Stimulated activated CD4-positive, alpha-beta T cell treated with anti-CD3 and anti-CD28 coated beads, Interleukin-2, amount 100 ng/mL, for 4 hours (primary cell): Measurements from ENCODE around the gene NT5C1A.

ENCODE experiments used
- DNase-seq: peaks from one replicate; pipeline ENCODE4 v3.0.0-alpha.2; 2020; ENCODE audit warnings: low read depth

NT5C1A gene

DNA sequence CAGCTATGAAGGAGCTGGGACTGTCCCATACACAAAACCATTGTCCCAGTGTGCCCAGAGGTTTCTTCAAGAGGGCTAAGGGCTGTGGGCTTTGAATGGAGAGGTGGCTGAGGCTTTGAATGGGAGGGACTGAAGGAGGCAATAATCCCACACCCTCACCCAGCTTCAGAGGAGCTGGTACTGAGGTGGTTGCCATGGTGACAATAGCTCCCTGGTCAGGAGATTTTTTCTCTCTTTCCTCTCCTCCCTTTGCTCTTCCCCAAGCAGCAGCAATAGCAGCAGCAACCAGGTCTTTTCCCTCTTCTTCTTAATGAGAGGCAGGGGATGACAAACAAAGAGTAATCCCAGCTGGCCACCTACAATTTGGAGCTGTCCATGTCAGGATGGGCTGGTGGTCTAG, 17.7 kb upstream of the NT5C1A start:
- no peak for DNase-seq

DNA sequence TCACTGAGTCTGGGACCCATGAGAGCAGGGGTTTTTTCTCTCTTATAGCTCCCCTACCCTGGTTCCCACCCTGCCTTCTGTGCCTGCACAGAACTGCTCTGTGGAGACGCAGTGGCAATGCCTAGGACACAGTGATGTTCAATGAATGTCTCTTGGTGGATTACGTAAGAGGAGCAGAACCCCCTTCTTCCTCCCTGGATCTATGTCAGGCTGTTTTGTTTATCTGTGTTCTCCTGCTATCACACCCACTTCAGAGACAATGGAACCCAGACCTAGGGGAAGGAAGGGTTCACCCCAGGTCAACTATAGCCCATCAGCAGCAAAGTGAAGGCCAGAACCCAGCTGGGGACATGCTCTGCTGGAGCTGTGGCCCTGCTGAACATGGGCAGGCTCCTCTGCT, 17.3 kb upstream of the NT5C1A start:
- DNase-seq = no peak

DNA sequence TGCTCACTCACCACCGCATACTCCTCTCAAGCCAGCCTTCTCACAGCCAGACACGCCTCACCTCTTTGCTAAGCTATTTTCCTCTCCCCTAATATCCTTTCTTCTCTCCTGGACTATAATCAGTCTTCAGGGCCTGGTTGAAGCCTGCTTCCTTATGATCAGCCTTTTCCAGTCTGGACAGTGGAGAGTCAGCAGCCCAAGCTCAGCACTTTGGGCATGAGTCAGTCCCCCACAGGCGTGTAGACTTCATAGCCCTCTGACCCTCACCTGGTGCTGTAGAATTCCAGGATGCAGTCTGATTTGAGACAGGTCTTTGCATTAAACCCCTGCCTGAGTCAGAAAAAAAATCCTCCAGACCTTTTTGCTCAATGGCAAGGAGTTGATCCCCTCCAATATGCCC, 16.8 kb upstream of the NT5C1A start:
- DNase-seq = no peak

DNA sequence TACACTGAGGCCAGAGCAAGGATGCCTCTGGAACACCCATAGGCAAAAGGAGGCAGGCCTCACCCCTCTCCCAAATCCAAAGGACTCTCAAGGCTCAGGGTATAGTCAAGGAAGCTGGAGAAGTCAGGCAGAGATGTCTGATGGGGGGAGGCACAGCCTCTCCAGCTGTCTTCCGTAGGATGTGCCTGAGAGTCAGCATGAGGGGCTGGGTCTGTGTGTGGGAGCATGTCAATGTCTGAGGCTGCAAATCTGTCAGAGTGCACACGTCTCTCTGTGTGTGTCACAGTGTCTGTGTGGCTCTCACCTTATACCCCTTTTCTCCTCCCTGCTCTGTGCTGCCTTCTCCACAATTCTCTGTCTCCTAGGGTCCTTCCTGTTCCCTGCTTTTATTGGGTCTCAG, 15.3 kb upstream of the NT5C1A start:
- no peak for DNase-seq

DNA sequence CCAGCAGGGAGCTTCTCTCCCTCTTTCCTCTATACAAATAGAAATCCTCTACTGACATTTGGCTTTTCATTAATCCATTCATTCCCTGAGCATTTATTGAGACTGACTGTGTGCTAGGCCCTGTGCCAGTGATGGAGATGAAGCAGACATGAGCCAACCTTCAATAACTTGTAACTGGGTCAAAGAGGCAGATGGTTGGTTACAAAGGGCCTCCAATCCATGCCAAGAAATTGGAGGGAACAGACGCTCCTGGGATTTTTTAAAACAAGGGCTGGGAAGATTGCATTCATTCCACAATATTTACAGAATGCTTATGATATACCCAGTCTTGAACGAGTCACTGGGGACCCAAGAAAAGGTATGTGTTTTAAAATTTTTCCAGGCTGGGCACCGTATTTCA, 13.2 kb upstream of the NT5C1A start:
- DNase-seq = no peak

DNA sequence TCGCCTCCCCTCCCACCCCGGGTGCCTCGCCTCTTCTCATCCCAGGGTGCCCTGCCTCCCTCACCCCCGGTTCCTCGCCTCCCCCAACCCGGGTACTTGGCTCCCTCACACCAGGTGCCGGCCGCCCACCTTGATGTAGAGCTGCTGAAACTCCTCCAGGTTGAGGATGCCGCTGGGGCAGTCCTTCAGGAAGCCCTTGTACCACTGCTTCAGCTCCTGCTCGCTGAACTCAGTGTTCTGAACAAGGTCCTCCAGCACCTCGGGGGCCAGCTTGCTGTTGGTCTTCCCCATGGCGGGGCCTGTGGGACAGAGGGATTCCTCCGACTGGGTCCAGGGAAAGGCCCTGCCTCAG, 12.4 kb upstream of the NT5C1A start:
- DNase-seq = no peak

DNA sequence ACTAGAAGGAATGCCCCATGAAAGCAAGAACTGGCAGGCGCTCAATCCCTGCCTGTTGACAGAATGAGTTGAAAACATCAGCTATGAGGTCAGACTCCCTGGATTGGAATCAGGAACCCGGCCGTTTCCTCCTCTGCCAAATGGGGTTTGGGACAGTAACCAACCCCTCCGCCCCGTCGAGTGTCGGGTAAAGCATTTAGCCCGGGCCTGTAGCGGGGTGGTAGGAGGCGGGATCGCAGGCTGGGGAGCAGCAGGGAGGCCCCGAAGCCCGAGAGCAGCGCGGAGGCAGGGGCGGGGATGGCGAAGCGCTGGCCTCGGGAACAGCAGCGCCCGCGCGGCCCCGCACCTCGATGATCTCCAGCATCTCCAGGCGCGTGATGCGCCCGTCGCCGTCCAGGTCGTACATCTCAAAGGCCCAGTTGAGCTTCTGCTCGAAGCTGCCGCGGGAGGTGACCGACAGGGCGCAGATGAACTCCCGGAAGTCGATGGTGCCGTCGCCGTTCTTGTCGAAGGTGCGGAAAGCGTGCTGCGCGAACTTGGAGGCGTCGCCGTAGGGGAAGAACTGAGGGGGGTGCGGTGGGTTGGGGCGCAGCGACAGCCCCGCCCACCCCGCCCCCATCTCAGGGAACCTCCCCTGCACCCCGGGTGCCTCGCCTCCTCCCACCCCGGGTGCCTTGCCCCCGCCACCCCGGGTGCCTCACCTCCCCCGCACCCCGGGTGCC, 11.8 kb upstream of the NT5C1A start:
- DNase-seq = peak; percentile 33

DNA sequence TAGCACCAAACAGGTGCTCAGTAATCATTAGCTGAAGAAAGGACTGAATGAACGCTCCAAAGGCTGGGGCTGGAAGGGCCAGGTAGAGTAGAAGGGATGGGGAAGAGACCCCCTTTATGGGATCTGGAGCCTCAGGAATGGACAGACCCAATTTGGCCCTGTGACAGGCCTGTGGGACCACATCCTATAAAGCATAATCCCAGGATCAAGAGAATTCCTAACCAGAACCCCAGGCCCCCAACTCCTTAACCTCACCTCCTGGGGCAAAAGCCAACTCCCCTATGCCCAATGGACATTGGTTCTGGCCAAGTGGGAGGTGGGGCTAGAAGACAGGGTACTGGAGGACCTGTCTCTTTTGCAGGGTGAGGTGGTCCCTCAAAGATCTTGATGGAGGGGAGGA, 10.1 kb upstream of the NT5C1A start:
- DNase-seq = no peak

DNA sequence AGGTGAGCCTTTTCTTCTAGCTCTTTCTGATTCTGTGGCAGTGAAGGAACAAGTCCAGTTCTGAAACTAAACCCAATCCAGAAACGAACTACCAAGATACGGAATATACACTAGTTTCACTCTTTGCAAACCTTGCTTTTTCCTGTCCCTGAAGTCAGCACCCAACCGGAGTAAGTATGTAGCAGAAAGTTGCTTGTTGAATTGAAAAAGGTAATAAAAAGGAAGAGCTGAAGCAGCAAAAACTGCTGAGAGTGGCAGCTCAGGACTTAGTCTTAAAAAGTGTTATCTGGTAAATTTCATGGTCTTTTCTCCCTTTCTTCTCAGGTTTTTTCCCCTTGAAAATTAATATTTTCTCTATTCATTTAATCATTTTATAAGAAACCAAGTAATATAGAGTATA, 9.4 kb upstream of the NT5C1A start:
- DNase-seq = no peak

DNA sequence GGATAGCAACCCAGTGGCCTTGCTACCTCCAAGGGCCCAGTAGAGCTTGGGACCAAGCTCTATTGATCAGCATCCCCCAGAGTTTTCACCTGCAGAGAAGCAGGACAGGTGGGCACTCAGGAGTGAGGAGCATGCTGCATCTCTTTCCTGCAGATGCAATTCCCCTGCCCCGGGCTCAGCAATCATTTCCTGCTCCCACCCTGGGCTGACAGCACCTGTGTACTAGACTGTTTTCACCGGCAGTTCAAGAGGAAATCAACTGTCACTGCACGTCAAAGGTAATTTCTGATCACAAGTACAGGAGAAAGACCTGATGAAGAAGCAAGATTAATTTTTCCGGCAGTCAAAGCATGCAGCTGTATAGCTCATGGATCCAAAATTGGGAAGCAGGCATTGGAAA, 8.8 kb upstream of the NT5C1A start:
- no peak for DNase-seq

DNA sequence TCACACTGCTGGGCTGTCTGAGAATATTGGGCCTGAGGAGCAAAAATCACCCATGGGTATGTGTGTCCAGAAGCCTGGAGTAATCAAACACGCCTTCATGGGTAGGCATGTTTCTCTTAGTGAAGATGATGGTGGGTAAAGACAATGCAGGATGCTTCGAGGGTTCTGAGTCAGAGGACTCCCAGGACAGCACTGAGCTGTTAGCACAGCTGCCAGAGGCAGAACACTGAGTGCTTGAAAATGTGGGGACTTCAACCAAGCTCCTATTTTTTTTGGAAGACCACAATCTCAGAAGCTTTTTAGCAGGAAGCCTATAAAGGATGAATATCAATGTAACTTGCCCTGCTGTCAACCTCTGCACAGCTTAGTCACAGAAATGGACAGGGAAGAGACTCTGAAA, 7.9 kb upstream of the NT5C1A start:
- no peak for DNase-seq

DNA sequence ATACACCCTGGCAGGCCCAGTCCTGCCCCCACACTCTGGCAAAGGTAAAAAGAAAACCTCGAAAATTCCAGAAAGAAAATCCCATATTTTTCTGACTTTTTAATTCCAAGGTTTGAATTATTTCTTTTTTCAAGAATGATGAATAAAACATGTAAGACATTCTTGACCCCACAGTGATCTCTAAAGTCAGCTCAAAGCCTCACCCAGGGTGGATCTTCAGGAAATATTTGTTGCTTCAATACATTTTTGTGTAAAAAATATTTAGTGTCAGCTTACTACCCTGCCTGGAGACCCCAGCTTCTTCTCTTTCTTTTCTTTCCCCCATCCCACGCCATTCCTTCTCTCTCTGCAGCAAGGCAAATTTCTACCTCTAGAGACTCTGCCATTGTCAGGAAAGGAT, 7.0 kb upstream of the NT5C1A start:
- no peak for DNase-seq

DNA sequence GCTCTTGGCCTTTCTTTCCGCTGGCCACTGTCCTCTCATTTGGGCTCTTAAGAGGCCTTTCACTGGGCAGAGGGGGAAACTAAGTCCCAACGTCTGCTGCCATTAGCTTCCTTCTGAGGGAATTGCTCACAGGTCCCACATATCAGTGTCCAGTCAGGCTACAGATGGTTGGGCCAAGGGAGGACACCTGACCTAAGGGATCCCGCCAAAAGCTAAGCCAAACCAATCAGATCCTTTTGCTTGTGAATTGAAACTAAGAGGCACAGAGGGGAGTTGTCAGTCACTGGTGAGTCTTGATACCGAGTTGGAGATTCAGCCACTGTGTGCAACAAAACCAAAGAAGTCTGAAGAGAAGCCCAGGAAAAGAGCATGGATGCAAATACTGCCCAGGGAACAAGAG, 5.7 kb upstream of the NT5C1A start:
- DNase-seq = no peak

DNA sequence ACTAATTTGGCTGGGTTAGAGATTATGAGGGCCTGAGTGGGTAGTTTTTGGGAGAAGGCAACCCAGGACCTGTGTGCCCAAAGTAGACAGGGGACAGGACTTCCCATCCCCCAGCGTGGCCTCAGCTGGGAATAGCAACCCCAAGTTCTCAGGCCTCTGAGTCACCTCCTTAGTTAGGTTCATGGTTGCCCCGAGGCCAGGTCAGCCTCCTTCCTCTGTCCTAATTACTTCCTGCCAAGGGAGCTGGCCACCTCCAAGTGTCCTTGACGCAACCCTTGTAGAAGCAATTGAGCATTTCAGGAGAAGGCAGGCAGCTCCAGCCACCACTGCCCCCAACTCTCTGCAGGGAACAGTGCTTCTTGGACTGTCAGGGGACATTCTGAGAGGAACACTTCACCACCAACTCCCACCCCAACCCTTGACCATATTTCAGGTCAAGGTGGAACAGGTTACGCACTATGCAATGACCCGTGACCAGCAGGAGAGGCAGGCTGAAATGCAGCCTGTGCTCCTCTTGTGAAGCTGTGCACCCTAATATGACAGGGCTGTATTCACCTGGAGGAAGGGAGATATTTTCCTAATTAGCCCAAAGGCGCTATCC, 5.1 kb upstream of the NT5C1A start:
- DNase-seq = no peak

DNA sequence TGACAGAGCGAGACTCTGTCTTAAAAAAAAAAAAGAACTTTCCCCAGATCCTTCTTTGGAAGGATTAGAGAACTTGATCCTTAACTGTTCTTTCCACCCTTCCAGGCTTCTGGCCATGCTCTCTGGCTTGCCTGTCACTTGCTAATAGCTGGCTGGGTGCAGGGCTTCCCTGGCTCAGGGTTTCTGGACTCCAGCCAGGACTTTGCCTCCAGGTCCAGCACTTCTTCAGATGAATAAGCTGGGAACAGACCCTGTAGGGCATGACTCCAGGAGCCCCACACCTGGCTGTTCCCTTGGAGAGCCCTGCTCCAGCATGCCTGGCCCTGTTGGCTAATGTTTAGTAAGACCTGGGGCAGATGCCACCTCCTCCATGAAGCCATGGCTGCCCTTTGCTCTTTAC, 3.3 kb upstream of the NT5C1A start:
- DNase-seq = no peak

DNA sequence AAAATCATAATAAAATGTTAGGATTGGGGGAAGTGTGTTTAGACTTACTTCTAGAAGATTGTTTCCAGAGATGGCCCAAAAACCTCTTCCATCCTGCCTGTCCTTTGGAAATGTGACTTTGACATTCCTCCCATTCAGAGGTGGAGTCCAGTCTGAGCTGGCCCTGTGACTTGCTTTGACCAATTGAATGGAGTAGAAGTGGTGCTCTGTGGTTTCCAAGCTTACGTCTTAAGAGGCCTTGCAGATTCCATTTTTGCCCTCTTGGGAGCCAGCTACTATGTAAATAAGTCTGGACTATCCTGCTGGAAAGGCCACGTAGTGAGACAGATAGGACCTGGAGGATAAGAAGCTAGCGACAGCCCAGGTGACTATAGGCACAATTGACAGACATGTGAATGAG, 1.3 kb upstream of the NT5C1A start:
- no peak for DNase-seq

DNA sequence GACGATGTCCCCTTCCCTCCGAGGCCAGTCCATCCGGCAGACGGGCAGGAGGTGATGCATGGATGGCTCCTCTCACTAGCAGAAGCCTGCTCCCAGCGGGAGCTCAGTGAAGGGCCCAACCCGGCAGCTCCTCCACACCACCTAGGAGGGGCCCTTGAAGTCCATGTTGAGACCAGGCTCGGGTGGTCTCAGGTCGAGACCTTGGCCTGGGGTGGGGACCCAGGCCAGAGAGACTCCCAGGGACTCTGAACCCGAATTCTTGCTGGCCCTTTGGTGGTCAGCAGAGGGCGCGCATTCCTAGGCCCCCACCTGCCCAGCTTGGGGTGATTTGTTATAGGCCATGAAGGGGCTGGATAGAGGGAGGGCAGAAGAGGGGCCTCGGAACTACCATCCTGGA, 642 bp upstream of the NT5C1A start:
- no peak for DNase-seq

DNA sequence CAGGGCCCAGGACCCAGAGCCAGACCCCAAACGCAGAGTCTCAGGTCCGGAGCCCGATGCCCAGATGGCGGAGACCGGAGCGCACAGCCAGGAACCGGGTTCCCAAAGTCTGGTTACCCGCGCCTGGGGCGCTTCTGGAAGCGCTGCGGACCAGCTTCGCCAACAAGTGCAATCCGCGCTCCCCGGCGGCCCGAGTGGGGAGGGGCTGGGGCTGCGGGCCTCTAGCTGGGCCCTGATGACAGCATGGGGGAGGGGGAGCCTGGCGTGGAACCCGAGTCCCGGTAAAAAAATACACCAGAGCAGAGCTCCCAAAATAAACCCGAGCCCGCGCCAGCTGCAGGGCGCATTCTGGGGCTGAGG, 494 bp downstream of the NT5C1A start:
- no peak for DNase-seq

DNA sequence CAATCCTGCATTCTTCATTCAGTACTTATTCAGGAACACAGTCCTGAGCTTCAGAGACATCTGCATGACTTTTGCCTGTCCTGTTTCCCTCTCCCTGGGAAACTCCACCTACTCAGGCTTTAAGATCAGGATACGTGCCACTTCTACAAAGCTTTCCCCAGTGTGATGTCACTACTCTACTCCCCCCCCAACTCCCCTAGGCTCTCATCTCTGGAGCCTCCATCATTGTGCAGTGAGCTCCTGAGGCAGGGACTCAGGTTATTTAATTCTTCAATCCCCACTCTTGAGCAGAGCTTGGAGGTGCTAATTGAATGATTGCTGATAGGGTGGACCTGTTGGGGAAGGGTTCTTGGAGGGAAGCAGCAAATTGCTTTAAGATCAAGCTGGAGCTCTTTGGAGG, 1.2 kb downstream of the NT5C1A start:
- no peak for DNase-seq

DNA sequence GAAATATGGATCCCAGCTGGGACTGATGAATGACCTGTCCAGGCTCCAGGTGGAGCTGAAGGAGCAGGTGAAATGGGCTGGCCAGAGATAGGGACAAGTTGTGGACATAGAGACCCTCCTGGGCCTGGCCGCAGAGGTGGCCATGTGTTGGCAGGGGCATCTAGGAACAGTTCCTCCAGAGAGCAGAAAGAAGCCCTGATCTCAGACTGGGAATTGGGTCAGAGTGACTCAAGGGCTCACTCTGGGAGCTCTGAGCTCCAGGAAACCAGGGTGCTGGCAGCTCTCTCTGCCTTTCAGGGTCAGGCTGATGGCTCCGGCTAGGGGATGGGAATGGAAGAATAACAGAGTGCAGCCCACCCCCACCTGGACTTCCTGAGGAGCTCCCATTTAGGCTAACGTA, 3.0 kb downstream of the NT5C1A start:
- DNase-seq = no peak

DNA sequence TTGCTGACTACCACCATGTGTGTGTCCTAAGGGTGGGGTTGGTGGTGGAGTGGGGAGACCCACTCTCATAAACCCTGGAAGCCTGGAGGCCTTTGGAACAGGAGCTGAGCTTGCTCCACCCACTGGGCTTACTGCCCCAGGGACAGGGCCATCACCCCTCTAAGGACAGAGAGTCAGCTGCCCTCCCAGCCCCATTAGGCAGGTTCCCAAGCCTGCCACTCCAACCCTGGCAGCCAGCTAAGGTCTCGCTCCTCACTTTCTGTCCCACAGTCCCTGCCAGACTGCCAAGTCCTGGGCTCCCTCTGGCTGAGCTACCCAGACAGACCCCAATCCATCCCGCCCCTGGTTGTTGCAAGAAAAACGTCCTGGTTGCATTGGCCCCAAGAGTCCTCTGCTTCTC, 3.8 kb downstream of the NT5C1A start:
- no peak for DNase-seq

DNA sequence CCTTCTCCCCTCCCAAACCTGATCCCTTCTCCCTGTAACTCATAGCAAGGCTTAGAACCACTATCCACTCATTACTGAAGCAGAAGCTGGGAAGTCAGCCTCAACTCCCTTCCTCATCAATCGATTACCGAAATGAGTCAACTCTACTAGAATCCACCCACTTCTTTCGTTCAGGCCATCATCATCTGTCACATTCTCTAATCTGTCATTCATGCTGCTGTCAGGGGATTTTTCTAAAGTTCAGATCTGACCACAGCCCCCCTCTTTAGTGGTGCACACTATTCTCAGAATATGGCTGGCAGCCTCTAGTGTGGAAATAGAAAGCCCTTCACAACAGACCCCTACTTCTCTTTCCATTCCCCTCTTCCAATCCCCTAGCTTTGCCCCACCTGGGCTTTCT, 5.1 kb downstream of the NT5C1A start:
- DNase-seq = no peak

DNA sequence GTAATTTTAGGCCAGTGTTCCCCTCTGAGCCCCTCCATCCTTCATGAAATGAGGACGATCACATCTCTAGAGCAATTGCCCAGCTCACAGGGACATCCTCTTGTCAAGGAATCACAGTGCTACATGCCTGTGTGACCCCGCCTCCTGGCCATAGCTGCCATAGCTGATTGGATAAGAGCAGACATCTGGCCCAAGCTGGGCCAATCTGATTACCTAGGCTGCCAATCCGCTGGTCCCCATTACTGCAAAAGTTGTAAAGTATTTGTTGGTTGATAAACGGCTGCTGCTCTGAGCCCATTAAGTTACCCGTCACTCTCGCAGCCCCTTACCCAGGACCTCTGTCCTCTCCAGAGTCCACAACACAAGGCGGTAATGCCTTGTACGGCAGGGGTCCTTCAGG, 8.3 kb downstream of the NT5C1A start:
- no peak for DNase-seq

DNA sequence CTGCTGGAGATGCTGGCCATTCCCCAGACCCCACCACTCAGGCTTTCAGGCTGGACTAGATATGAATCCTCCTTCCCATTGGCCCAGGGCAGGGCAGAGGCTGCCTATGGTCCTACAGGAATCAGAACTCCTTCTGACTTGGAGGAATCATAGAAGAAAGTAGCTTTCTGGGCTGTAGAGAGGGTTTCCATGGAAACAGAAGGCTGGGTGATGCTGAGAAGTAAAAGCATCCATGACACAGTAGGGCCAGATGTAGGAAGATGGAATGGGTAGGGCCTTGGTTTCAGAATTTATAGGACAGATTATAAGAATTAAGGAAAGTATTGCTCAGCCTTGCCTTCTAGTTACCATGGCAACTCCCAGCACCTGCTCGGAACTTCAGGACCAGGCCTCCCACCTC, 9.0 kb downstream of the NT5C1A start:
- no peak for DNase-seq

DNA sequence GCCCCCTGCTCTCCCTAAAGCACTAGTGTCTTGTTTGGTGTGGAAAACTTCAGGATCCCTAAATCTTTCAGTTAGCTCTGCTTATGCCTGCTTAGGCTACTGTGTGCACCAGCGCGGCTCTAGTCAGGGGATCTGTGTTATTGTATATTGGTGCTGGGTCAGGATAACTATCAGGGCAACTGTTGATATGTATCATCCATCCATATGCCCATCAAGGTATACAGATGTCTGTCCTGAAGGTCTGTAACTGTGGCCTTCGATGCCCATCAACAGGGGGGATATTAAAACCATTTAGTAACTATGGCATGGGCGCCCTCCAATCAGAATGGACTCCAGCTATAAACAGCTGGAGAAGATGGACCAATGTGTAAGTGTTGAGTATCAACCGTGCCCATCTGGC, 12.4 kb downstream of the NT5C1A start:
- DNase-seq = no peak
